ENCODE results near the gene KCNG2.
"Not testable (repeated sequence)": the region's sequence is repeated elsewhere in the genome, so short reads cannot be mapped to it uniquely, and the experiment has no call there.

KCNG2 gene

DNA sequence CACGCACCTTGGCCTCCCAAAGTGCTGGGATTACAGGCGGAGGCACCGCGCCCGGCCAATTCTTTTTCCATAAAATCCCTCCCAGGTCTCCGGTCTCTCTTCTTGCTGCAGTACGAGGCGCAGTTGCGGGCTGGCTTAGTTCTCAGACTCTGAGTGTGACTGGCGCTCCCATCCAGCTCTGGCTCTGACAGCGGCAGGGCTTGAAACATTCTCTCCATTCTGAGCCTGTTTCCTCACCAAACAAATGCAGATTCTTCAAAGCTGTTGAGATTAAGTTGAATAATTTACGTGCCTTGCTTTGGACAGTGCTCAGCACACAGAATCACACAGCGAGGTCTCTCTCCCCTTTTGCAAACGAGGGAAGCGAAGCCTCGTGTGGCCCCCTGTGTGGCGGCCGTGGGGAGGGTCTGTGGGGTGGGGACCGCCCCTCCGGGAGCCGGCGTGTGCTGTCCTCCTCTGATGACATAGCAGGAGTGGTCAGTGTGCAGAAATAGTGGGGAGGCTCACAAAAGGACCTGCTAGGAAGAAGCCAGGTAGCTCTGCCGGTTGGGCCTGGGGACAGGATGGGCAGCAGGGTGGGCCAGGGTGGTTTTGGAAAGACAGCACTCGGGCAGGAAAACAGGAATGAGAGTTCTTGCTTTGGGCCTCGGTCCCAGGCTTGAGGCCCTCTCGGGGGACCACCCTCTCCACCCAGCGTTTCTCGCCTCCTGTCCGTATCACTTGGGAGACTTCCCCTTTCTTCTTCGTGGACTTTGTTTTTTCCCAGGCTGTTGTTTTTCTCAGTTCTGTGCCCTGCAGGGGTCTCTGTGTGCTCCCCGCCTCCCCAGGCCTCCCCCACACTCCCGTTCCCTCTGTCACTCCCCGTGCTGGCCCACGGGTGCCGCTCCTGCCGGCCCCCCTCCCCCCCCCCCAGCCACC lies 75.0 kb downstream of the KCNG2 start:
- no peak for DNase-seq

DNA sequence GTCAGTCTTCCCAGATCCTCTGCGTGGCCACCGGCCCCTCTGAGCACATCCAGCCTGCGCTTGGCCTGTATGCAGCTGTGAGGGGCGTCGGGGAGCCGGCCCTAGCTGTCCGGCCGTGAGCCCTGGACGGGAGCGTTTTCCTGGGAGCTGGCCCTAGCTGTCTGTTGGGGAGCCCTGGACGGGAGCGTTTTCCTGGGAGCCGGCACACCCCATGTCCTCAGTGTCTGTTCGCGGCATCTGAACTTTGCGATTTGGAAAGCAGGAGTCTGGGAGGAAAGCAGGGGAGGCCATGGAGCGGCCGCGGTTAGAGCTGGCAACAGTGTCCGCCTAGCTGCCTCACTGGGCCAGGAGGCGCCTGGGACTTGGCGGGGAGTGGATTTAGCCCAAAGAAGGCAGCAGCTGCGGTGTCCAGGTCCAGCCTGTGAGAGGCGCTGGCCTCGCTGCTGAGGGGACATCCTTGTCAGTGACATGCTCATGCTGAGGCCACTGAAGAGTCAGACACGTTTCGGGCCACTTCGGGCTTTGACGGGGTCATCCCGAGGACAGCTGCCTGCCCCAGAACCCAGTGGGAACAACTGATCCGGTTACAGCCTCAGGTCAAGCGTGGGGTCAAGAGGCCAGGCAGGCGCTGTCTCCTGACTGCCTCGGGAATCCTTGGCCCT lies 75.8 kb downstream of the KCNG2 start:
- DNase-seq = no peak

DNA sequence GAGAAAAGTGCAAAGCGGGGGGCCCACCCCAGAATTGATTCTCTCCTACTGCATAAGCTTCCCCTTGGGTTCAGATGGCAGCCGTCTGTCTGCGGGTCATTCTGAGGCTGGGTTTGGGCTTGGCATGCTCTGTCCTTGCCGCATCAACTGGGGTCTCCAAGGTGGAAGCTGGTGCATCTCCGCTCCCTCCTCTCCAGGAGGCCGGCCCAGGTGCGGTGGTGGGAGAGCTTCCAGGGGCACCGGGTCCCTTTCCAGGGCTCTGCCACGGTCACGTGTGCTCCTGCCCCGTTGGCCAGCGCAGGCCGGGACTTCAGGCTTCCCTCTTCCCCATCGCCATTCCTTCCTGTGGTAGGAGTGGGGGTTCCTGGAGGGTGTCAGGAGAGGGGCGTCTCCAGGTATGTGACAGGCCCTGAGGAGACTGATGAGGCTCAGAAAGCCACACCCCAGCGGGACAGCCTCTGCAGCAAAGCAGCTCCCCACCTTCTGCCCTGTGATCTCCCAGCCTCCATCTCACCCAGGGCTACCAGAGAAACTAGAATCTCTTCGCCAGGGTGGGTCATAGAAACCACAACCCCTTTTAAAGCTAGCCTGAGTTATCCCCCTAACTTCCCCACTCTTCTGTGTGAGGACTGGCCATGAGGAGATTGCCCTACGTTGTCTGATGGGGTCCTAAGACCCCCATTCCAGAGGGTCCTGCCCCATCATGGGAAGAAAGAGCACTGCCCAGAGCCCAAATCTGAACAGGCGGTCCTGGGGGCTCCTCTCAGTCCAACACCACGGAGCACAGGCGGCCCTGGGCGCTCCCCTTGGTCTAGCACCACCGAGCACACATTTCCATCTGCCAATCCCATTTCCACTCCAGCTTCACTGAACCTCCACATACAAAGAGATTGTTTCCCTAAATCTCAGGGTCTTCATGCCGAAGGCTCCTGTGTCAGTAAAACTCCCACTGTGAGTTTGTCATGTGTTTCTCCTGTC lies 77.1 kb downstream of the KCNG2 start:
- DNase-seq = no peak

DNA sequence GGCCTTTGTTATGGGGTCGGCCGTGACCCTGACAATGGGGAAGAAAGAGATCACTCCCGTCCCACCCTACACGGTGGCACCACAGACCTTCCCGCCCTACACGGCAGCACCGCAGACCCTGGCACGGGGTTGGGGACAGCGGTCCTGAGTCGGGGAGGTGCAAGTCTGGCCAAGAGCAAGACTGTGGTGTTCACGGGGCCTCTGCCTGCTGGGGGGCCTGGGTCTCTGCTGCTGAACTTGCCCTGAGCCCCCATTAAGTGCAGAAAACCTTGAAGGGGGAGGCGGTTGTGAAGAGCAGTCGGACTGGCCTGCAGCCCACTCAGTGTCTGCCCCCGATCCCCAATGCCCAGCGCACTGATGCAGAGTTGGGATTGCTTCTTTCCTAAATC lies 77.8 kb downstream of the KCNG2 start:
- no peak for DNase-seq

DNA sequence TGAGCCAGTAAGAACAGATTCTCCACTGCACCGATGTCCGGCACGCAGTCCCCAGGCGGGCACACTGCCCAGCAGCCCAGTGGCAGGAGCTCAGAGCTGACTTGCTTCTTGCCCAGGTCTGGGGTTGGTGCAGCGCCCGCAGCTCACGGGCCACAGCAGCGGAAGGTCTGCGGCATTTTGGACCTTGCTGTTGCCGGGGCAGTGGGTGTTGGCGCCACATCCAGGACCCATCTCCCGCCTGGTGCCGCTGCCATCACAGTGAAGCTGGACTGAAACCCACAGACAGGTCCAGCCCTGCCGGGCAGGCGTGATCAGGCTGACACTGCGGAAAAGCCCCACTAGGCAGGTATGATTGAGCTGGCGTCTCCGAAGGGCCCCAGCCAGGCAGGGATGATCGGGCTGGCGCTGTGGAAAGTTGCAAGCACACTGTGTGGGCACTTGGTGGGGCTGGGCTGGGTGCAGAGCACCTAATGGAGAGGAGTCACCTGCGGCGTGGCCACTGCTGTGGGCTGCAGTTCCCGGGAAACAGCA lies 78.3 kb downstream of the KCNG2 start:
- DNase-seq = no peak

DNA sequence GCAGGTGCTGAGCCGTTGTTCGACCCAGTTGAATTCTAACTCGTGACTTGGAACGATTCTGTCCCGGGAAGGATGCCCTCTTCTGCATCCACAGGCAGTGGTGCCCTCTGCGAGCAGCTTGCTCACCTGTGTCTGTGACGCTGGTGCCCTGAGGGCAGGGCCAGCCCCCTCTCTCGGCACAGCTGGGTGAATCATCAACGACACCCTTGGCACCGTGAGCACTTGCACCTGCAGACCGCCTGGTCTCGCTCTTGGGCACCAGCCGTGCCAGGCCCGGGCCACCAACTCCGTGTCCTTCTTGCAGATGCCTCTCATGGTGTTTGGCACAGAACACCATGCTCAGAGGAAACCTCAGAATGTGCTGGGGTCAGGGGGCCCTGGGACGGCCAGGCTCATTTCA lies 78.8 kb downstream of the KCNG2 start:
- no peak for DNase-seq

DNA sequence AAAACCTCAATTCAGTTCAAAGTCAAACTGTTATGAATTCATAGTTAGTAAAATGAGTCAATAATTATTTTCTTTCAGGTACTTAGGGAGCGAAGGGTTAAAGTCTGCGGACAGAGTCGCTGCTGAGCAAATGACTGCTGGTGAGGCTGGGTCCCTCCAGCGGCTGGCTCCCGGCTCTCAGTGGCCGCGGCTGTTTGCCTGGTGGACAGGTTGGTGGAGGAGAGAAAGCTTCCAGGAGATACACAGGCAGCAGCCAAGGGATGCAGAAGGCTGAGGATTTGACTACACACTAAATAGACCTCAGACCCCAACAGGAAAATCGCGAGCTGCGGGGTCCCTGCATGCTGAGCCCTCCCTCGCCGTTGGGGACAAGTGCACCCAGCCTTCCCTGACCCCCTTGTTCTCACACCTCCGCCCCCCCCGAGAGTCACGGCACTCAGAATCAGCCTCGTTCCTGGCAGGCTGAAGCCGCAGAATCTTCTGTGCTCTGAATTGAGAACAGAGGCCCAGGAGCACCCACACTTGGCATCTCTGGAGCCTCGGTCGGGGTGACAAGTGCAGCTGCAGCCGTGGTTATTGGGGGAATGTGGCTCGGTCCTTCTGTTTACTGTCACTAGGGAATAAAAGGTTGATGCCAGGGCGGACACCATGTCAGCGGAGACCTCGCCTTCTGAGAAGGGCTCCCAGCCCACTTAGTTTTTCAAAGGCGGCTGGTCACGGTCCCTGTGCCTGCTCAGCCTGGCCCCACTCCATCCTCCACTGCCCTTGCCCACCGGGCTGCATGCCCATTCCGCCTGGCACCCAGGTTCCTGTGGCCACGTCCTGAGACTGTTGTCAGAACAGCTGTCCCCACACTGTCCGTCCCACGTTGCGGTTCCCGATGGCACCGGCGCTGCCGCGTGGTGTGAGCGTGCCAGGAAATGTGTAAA lies 79.7 kb downstream of the KCNG2 start:
- DNase-seq = peak; percentile 6

DNA sequence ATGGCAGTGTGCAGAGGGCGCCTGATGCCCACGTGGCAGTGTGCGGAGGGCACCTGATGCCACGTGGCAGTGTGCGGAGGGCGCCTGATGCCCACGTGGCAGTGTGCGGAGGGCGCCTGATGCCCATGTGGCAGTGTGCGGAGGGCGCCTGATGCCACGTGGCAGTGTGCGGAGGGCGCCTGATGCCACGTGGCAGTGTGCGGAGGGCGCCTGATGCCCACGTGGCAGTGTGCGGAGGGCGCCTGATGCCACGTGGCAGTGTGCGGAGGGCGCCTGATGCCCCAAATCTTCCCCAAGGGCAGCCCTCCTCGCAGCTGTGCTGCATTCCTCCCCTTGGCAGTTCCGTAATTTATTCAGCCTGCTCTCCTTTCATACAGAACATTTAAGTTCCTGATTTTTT lies 80.5 kb downstream of the KCNG2 start:
- DNase-seq = not testable (repeated sequence)

DNA sequence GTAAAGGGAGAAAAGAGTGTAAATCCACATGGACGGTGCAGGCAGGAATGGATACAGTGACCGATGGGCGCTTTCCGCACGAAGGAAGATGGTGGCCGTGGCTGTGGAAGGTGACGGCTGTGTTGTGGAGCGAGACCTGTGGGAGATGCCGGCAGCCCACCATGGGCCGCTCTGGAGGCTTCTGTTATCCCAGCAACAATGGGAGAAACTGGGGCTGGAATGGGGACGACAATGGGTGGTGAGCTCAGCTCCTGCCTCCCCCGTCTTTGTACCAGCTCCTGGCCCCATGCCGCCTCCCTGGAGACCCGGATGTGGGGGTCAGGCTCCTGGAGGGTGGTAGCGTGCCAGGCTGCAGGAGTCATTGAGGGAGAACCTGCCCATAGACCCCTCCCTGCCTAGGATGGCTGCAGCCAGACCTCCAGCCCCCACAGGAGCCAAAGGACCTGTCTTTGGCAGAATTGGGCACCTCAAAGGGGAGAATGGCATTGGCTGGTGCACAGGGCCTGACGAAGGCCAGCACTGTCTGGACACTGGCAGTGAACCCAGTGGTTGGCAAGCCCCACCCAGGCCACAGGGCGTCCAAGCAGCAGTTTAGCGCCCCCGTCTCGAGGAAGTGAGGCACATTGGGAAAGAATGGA lies 81.1 kb downstream of the KCNG2 start:
- no peak for DNase-seq

DNA sequence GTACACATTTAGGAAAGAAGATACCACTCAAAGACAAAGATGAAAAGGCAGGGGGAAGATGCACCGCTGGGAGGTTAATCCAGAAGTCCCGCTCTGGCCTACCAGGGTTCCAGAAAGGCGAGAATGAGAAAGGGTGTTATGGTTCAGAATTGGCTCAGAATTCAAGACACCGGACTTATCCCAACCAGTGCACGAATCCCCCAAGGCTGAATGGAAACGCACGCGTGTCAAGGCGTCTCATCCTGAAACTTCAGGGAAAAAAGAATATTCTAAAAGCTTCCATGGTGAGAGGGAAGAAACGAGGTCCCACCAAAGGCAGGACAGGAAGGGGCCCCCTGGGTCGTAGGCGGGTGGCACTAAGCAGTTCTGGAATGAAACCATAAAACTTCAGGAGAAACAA lies 81.8 kb downstream of the KCNG2 start:
- no peak for DNase-seq

DNA sequence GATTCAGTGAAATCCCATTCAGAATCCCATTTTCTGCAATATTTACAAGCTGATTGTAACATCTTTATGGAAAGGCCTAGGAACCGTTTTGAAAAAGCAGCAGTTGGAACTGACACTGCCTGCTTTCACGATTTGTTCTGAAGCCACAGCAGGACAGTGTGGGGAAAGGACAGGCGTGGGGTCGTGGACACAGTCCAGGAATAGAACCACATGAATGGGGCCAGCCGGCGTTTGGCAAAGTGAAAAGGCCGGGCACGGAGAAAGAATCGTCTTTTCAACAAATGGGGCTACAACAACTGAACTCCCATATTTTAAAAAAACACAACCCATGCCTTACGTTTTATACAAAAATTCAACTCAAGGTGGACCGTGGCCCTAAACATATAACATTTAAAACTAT lies 84.0 kb downstream of the KCNG2 start:
- no peak for DNase-seq

DNA sequence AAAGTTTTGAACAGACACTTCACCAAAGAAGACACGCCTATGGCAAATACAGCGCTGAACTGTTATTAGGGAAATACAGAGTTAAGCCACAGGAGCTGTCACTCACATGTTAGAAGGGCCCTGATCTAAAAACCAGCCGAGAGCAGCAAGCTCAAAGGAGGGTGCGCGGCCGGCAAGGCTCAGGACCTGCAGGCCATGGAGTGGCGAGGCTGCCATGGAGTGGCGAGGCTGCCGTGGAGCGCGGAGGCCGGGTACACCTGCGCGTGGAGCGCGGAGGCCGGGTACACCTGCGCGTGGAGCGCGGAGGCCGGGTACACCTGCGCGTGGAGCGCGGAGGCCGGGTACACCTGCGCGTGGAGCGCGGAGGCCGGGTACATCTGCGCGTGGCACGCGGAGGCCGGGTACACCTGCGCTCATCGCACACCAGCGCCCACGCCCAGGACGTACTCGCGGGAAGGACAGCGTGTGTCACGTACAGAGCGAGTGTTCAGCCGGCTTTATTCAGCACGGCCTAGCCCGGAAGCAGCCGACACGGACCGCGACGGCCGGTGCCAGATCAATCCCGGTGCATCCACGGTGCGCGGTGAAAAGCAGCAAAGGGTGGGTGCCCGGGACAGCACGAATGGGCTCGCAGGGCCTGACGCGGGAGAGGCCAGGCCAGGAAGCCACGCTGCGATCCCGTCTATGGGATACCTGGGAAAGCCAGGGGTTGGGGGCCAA lies 84.9 kb downstream of the KCNG2 start:
- no peak for DNase-seq

DNA sequence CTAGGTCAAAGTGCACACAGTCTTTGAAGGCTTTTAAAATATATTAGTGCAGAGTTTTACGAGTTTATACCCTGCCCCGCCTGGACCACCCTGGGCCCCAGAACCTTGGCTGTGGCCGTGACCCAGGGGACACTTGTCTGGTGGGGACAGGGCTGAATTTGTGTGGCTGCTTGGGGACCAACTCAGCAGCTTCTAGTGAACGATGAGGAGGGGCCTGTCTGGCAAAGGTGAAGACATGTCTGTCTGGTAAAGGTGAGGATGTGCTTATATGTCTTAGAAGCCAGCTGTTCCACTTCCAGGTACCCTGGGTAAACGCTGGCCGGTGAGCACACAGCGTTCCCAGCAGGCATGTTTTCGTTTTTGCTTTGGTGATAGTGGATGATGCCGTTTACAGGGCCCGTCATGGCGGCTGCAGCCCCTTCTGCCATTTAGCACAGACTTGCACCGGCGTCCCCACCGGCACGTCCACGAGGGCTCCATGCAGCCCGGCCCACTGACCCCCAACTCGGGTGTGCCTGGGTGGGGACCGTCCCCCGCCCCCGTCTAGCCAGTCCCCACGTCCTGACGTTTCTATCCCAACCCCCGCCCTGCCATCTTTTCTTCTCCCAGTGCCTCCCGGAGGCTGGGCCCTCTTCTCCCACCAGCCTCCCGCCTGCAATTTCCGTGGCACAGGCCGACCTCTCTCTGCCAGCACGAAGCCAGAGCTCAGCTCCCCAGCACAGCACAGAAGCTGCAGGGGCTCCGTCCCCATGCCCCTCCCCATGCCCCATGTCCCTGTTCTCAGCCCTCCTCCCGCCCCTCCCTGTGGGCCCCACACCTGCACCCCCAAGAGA lies 85.9 kb downstream of the KCNG2 start:
- DNase-seq = no peak

DNA sequence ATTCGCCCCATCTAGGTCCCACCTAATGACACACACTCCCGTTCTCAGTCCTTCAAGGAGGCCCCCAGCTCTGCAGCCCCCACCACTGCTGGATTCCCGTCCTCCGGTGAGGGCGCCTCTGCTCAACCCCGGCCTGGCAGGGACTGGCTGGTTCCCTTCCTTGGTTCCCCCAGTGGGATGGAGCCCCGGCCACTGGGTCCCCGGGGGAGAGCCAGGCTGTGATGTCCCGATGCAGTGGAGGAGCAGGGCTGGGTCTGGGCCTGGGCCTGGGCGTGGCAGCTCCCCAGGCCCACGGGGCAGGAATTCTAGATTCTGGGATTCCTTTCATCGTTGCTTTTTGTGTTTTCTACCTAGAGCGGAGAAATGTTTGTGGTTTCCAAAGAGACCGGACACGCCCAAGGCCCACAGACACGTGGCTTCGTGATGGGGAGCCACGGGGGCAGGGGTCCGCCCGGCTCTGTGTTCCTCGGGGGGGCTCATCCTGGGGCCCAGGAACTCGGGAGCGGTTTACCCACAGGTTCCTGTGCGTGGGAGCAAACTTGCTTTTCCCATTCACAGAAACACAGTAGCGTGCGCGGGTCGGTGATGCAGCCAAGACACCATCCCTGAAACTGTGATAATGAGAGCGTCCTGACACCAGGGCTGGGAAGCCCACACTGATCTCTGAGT lies 86.7 kb downstream of the KCNG2 start:
- no peak for DNase-seq

DNA sequence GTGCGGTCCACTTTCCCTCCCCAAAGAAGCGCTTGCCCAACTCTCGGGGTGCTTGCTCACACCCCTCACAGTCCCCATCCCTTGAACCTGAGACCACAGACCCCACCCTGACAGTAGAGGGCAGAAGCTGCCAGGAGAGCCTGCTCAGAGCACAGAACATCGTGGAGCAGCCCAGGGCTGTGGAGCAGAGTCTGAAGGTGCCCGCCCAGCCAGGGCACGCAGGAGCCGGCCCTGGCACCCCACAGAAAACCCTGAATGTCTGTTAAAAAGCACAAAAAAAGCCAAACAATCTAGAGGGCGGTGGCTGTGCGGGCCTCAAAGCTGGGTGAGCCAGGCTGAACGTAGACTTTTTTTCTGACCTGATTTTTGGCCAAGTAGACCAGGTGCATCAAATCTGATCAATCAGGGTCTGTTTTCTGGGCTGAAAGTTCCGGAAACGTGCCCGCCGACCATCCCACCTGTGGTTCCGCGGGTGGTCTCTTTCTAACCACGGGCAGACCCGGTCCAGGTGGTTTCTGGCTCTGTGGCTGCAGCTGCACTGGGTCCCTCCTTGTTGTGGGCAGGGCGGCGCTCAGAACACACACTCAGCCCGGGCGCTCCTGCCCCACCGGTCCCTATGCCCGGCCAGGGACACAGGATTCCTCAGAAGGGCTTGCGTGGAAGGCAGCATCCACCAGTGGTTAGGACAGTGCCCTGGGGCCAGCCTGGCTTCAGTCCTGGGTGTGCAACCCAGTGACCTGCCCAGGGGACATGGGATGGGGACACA lies 87.4 kb downstream of the KCNG2 start:
- DNase-seq = no peak

DNA sequence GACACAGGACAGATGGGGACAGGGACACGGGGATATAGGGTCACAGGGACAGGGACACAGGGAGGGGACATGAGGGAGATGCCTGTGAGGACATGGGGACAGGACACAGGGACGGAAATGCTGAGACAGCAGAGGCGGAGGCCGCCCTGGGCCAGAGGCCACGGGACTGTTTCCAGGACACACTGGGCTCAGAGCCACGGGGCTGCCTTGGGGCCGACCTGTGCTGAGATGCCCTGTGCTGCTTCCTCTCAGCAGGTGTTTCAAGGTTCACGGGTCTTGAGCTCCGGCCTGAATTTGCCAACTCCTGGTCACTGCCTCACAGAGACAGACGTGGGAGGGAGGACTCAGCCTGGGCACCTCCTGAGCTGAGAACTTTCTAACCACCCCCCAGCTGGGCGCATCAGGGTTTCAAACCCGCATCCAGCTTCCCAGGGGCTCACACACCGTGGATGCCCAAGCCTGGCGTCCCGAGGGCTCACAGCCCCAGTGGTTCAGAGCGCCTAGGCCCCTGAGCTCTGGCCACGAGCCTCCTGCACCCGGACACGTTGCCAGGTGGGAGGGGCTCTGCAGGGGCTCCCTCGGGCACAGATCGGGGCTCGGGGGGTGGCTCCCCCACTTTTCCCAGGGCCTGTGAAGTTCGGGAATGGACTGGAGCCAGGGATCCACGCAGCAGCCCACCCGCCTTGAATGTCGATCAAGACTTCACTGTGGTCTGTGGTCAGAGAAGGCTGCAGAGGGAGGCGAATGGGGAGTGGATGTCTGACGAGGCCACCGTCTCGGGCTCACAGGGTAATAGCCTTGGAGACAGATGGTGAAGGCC lies 89.7 kb downstream of the KCNG2 start:
- no peak for DNase-seq

DNA sequence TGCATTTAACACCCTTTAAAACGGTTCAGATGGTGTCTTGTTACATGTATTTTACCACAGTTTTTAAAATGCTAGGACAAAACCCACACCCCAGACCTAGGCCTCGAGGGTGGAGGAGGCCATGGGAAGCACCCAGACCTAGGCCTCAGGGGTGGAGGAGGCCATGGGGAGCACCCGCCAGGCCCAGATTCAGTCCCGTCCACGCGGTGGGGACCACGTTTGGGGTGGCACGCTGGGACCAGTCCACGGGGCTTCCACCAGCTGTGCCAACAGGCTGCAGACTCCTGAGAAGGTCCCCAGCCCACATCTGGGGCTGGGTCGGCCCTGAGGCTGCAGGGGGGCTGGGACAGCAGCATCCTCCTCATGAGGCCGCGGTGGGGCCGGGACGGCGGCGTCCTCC lies 90.3 kb downstream of the KCNG2 start:
- no peak for DNase-seq

All from DMS153 (cell line).